Medulla oblongata (tissue), 1 donor: Measurements from ENCODE around the gene SRP19.
"Not testable (repeated sequence)": the region's sequence is repeated elsewhere in the genome, so short reads cannot be mapped to it uniquely, and the experiment has no call there.

Source experiments
- DNase-seq: peaks from one replicate; pipeline ENCODE4 v3.0.0-alpha.2; 2015; ENCODE audit errors: extremely low spot score

The SRP19 gene

DNA sequence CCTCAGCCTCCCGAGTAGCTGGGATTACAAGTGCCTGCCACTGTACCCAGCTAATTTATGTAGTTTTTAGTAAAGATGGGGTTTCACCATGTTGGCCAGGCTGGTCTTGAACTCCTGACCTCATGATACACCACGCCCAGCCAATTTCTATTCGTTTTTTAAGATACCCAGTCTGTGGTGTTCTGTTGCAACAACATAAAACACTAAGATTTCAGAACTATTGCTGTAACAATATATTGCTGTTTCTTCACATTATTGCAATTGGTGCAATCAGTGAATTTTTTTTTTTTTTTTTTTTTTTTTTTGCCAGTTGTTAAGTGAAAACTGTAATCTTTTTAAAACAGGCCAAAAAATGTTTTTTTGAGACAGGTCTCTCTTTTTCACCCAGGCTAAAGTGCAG, 9.9 kb downstream of the SRP19 start:
- no peak for DNase-seq

DNA sequence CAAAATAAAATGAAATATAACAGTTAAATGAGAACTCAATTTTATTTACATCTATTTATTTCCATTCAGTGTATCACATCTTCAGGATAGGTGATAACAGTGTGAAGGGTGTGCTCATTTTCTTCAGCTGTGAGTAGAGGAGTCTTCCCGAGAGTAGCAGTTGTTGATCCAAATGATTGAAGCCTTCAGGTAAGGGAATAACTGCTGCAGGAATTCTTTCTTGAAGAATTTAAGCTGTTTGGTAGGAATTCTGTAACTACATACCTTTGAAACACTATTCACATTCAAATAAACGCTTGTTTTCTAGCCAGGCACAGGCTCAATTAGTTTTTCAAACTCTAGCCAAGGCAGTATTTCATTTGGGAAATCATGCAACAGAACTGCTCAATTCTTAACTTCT, 15.3 kb downstream of the SRP19 start:
- no peak for DNase-seq

DNA sequence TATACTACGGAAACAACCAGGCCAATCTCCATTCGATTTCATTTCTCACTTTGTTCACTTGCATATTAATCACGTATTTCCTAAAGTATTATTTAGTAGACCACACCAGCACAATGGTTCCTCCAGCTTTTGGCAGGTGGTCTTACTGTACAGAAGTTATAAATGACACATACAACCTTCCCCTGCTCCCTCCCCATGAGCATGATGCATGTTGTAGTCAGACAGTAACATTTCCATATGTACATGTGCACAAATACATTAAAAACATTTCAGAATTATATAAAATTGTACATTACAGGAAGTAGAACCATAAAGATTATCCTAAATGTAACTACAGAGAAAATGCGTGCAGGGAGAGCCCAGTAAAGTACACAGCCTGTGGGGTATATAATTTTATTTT, 17.0 kb downstream of the SRP19 start:
- no peak for DNase-seq

DNA sequence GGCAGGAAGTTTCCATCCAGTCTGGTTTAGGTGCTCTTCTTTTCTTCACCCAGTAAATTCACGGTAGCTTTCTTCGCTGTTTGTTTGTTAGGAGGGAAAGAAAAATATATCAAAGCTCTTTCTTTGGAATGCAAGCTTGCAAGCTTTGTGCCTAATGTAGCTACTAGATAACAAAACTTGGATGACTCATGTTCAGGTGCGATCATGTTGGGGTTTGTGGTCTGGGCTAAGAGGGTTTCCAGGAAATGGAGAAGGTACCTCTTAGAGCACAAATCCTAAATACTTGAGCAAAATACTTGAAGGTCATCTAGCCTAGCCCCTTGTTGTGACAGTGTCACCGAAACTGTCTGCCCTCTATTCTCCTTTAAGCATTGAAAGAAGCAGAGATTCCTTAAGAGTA, 17.7 kb downstream of the SRP19 start:
- no peak for DNase-seq

DNA sequence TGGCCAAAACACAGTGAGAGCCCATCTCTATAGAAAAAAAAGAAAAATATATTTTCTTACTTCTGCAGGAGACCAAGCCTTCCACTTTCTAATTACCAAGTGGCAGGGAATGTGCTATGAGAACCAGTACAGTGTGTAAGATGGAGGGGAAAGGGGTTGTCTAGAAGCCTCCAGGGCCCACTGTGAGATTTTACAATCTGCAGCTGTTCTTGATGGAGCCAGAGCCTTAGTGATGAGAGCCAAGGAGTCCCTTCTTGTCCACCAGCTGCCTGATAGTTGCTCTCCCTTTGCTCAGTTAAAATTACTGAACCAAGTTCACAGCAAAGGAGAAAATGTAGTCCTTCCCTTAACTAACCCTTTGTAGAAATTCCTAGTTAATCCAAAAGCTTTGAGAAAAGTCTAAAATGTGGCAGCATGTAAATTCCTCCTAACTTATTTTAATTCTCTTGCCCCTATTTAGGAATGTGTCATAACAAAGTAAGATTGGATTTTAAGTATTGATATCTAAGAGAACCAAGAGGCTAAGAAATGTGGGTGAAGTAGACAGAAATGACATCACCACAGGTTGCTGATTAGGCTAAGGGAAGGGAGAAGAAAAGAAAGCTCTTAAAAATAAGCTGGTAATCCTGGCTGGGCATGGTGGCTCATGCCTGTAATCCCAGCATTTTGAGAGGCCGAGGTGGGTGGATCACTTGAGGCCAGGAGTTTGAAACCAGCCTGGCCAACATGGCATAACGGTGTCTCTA, 19.3 kb downstream of the SRP19 start:
- no peak for DNase-seq

DNA sequence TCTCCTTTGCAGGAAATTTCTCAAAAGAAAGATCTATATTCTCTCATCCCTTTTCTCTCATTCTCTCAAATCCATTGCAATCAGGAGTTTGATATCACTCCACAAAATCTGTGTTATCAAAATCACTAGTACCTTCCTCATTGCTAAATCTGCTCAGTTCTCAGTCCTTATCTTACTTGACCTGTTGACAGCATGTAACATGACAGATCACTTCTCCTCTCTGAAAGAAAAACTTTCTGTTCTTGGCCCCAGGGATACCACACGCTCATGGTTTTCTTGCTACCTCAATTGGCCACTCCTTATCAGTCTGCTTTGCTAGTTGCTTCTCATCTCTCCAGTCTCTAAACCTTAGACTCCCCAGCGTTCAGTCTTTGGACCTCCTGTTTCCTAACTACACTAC, 22.1 kb downstream of the SRP19 start:
- no peak for DNase-seq

DNA sequence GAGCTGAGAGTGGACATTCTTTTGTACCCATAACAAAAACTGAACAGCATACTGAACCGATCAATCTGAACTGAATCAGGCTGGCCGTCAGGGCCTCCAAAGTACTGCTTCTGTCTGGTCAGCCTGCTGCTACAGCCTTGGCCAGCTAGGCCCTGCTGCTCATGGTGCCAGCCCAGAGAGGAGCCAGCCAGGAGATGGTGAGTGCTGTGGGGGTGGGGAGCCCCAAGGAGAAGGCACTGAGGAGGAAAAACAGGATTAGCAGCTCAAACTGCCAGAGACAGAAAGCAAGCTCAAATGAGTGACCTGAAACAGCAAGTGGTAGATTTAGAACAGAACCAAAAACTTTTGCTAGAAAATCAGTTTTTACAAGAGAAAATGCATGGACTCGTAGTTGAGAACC, 23.9 kb downstream of the SRP19 start:
- peak; percentile 78 for DNase-seq

DNA sequence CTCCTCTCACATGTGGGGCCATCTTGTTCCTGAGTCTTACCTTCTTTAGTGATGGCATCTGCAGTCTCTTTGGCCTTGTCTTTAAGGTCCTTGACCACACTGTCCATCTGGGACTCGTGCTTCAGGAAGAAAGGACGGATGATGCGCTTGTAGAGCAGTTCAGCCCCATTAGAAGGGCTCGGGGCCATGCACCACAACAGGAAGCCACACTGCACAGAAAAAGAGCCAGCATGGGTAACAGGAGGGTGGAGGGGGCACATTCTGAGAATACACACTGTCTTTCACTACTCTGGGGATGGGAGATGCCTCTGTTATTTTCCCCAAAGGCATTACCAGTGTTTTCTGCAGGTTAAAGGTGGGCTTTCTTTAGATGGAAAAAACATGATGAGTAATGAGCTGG, 25.9 kb downstream of the SRP19 start:
- DNase-seq, result no peak

DNA sequence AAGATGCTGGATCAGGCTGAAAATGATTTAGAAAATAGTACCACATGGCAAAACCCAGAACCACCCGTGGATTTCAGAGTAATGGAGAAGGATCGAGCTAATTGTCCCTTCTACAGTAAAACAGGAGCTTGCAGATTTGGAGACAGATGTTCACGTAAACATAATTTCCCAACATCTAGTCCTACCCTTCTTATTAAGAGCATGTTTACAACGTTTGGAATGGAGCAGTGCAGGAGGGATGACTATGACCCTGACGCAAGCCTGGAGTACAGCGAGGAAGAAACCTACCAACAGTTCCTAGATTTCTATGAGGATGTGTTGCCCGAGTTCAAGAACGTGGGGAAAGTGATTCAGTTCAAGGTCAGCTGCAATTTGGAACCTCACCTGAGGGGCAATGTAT, 31.0 kb downstream of the SRP19 start:
- DNase-seq, result not testable (repeated sequence)

DNA sequence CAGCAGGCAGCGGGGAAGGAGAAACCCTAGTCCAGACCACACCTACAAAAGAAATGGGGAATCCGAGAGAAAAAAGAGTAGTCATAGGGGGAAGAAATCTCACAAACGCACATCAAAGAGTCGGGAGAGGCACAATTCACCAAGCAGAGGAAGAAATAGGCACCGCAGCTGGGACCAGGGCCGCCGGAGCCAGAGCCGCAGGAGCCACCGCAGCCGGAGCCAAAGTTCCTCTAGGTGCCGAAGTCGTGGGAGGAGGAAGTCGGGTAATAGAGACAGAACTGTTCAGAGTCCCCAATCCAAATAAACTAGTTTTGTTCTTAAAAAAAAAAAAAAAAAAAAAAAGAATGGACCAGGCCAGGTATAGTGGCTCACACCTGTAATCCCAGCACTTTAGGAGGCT, 31.7 kb downstream of the SRP19 start:
- DNase-seq, result no peak

DNA sequence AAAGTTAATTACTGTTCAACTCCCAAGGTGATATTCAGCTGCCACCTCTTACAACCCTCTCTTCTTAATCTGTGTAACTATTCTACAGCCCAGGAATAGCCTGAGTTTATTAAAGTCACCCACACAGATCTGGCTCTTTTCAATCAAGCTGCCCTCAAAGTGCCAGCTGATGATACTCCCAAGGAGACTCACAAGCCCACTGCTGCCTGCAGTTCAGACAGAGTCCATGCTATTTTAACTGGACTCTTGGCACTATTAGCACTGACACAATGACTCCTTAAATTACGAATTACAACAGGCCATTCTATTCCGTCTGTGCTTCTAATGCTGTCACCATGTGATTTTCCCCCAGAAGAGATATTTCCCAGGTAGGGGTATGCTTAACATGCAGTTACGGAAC, 34.6 kb downstream of the SRP19 start:
- DNase-seq, result peak; percentile 39

DNA sequence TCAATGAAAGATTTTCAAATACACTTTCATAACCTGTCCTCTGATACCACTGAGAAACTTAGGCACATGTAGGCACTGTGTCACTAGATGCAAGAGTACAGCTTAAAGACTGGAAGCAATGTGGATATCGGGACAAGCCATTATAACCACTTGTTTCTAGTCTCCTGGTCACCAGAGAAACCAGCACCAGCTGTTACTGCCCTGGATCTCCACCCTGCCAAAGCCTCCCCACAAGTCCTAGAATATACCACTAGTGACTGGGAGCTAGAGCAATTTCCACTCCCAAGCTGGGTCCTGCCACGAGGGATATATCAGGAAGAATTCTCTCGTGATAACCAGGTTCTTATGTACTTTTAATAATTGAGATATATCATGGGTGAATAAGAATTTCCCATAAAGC, 41.5 kb downstream of the SRP19 start:
- no peak for DNase-seq

DNA sequence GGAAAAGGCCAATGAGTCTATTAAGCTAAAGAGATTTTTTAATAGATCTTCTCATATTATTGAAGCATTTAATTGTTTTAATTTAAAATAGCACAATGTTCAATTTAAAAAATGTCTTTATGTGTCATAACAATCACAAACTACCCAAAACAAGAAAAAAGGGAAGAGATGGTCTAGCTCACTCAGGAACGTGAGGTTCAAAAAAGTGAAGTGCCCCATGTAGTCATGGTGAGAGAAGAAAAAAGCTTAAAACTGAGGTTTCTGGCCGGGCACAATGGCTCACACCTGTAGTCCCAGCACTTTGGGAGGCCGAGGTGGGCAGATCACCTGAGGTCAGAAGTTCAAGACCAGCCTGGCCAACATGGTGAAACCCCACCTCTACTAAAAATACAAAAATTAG, 43.9 kb downstream of the SRP19 start:
- not testable (repeated sequence) for DNase-seq

DNA sequence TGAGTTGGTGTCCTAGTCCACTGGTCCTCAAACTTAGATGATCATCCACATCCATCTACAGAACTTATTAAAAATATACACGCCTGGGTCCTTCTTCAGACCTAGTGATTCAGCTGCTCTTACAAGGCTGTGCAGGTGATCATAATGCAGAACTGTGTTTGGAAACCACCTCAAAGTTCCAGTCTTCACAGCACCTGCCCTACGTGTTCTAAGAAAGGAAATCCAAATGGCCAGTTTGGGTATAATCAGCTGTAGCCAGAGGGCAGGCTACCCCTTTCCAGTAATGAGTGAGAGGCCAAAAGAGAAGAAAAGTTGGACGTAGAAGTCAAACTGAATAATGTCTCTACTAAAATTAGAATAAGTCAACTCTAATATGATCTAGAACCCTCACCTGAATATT, 45.5 kb downstream of the SRP19 start:
- no peak for DNase-seq

DNA sequence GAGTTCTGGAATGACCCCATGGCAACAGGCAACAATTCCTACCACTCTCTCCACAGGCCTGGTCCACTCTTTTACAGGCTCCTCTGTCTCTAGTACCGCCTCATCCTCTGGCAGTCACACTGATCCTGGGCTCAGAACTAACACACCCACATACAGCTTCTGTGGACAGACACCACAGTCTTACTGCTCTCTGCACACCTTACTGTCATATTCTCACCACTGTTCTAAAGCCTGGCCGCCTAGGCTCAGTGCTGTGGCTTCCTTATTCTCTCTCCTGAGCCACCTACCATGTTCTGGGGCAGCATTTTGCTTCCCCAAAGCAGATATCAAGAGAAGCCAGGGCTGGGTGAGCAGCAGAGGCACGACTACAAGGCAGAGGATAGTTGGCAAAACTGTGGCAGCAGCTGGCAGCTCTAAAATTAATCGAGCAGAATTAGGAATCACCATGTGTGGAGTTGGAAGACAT, 46.1 kb downstream of the SRP19 start:
- no peak for DNase-seq

DNA sequence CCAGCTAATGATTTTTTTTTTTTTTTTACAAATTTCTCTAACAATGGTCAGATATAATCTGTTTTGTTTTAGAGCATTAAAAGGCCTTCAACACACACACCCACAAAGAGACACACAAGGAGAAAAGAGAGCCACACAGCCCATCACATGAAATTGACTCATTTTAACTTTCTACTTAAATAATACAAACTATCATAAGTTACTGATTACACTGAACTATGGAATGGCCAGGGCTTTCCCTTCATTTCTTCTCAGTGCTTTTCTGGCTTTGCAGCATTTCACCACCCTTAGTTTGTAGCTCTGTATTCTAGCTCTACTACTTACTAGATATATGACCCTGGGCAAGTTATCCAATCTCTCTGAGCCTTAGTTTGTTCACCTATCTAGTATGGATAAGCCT, 47.8 kb downstream of the SRP19 start:
- no peak for DNase-seq

DNA sequence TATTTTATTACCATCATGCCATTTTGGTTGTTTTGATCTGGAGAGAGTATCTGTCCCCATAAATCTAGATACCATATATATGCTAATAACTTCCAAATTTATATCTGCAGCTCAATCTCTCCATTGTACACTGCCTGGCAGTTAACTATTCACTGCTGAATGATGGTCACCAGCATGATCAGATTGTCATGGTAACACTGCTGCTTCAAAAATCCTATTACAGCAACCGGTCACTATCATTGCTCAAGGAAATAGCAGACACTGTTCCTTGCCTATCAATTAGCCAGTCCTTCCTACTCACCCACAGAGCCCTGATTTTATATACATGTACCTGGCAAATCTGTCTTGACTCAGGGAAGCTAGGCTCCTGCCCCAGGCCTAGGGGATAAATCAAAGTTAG, 49.4 kb downstream of the SRP19 start:
- DNase-seq, result no peak

DNA sequence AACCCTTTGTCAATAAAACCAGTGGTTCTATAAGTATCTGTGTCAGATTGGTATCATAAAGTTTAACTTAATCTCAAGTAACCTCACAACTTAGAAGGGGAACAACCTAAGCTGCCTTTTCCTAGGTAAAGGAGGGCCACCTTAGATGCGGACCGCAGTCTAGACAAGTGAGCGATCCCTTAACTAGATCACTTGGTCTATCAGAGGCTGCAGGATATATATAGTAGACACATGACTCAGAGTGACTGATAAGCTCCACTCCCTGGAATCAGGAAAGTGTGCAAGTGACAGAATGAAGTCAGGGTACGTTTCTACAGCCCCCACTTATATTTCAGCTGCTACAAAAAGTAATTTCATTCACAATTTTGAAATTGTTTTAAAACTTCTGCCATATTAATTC, 53.5 kb downstream of the SRP19 start:
- DNase-seq, result no peak

DNA sequence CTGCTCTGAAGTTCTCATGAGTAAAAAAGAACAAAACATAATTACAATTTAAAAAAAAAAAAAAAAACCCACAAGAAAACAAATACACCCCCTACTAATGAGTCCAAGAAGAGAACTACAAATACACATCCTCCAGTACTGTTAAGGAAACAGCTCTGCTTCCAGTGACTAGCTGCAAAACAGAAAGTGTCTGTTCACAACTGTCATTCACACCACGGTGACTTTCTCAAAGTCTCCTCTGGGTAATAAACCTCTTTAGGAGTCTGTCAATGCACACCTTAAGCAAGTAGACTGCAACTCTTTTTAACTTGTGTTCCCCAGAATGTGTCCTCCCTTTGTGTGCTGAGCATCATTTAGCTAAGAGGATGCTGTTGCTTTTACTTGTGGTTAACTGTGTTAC, 54.7 kb downstream of the SRP19 start:
- no peak for DNase-seq

DNA sequence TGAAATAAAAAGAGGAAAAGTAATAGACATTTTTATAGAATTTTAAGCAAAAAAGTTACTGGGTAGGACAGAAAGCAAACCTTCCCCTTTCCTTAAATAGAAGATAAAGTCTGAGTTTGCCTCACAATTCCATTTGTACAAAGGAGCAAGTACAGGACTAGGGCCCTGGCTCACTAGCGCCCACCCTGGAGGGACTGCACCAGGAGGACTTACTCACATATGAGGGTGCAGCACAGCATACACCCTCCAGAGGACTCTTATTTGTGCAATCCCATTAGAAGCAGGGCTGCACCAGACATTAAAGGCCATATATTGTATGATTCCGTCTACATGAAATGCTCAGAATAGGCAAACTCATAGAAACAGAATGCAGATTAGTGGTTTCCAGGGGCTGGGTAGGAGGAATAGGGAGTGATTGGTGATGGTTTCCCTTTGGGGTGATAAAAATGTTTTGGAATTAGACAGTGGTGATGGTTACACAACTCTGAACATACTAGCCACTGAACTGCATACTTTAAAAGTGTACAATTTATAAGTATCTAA, 56.4 kb downstream of the SRP19 start:
- no peak for DNase-seq

DNA sequence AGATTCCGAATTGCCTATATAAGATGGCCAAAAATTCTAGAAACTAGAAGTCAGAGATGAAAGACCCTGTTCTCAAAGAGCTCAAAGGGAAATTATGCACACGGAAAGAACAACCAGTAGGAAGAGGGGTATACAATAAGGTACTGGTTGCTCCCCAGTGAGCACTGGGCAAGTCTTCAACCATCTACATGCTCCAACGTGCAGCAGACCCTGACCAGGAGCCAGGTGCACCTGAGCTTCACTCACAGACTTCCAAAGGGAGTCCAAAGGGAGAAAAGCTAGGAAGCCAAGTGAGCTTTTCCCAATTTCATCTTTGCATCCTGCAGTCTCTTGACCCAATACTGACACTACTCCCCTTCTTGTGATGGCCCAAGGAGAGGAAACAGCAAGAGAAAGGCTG, 57.0 kb downstream of the SRP19 start:
- DNase-seq, result no peak

DNA sequence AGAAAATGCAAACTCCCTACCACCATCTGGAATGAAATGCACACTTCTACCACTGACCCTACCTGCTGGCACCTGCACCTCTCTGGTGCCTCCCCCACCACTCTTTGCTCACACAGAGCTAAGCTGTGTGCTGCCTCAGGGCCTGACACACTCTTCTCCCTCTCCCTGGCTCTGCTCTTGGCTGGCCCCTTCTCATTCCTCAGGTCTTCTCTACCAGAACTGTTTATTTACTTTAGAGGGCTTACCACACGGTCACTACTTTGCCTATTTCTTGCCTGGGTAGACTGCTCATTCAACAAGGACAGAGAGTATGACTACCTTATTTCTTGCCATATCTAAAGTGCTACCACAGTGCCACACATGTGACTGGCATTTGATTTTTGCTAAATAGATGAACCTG, 57.6 kb downstream of the SRP19 start:
- no peak for DNase-seq
